ENCODE data around the gene GID8.
"Not testable (repeated sequence)": the region's sequence is repeated elsewhere in the genome, so short reads cannot be mapped to it uniquely, and the experiment has no call there.

The GID8 gene

GRCh38 chr20:62910777-62911497 lies 27.0 kb upstream of the GID8 start:
- peaks cover 42% of the 10 kb centered on the region for H3K36me3 Mint-ChIP-seq (ENCODE audit: low read depth)
- no peaks in the 10 kb centered on the region for H3K27me3 Mint-ChIP-seq (ENCODE audit: low read depth)
- peaks cover 14% of the 10 kb centered on the region for H3K4me1 Mint-ChIP-seq (ENCODE audit: low read depth)
- no peak overlapping the region for H3K4me3 Mint-ChIP-seq
- no peak overlapping the region for H3K27ac Mint-ChIP-seq
- no peaks in the 10 kb centered on the region for H3K9me3 Mint-ChIP-seq

GRCh38 chr20:62911701-62912280 lies 26.2 kb upstream of the GID8 start:
- no peak overlapping the region for H3K27ac Mint-ChIP-seq
- peaks cover 33% of the 10 kb centered on the region for H3K36me3 Mint-ChIP-seq (ENCODE audit: low read depth)
- peaks cover 17% of the 10 kb centered on the region for H3K4me1 Mint-ChIP-seq (ENCODE audit: low read depth)
- no peak overlapping the region for H3K4me3 Mint-ChIP-seq
- H3K27me3 Mint-ChIP-seq (ENCODE audit: low read depth) = no peaks in the 10 kb centered on the region
- H3K9me3 Mint-ChIP-seq = no peaks in the 10 kb centered on the region

GRCh38 chr20:62913043-62913630 lies 24.8 kb upstream of the GID8 start:
- no peak overlapping the region for H3K27ac Mint-ChIP-seq

GRCh38 chr20:62914436-62914835 lies 23.5 kb upstream of the GID8 start:
- Mint-ChIP-seq H3K9me3 (no peaks in the 10 kb centered on the region), H3K4me1 (ENCODE audit: low read depth) (peaks cover 41% of the 10 kb centered on the region), H3K27me3 (ENCODE audit: low read depth) (no peaks in the 10 kb centered on the region), H3K36me3 (ENCODE audit: low read depth) (peaks cover 27% of the 10 kb centered on the region), H3K27ac (no peak overlapping the region), H3K4me3 (no peak overlapping the region)

More at GRCh38 chr20:62913043-62913630, 24.8 kb upstream of the GID8 start:
- Mint-ChIP-seq H3K4me3 (no peak overlapping the region), H3K36me3 (ENCODE audit: low read depth) (peaks cover 27% of the 10 kb centered on the region), H3K9me3 (no peaks in the 10 kb centered on the region), H3K4me1 (ENCODE audit: low read depth) (peaks cover 29% of the 10 kb centered on the region), H3K27me3 (ENCODE audit: low read depth) (no peaks in the 10 kb centered on the region)

- H3K36me3 Mint-ChIP-seq (ENCODE audit: low read depth) = peaks cover 23% of the 10 kb centered on the region
- H3K9me3 Mint-ChIP-seq = no peaks in the 10 kb centered on the region
- H3K4me1 Mint-ChIP-seq (ENCODE audit: low read depth) = peaks cover 44% of the 10 kb centered on the region
- H3K4me3 Mint-ChIP-seq = no peak overlapping the region
- H3K27ac Mint-ChIP-seq = peak overlapping the region; percentile 7
- no peaks in the 10 kb centered on the region for H3K27me3 Mint-ChIP-seq (ENCODE audit: low read depth)
Measured at GRCh38 chr20:62914970-62915457, 22.9 kb upstream of the GID8 start.

GRCh38 chr20:62916703-62917476 lies 21.1 kb upstream of the GID8 start:
- Mint-ChIP-seq H3K9me3 (no peaks in the 10 kb centered on the region), H3K36me3 (ENCODE audit: low read depth) (peaks cover 15% of the 10 kb centered on the region), H3K27me3 (ENCODE audit: low read depth) (no peaks in the 10 kb centered on the region), H3K4me3 (no peak overlapping the region), H3K27ac (peak overlapping the region; percentile 49), H3K4me1 (ENCODE audit: low read depth) (peaks cover 52% of the 10 kb centered on the region)

- Mint-ChIP-seq H3K4me3 (peak overlapping the region; percentile 75), H3K4me1 (ENCODE audit: low read depth) (peaks cover 59% of the 10 kb centered on the region), H3K27ac (peak overlapping the region; percentile 83), H3K36me3 (ENCODE audit: low read depth) (peaks cover 15% of the 10 kb centered on the region), H3K9me3 (no peaks in the 10 kb centered on the region), H3K27me3 (ENCODE audit: low read depth) (no peaks in the 10 kb centered on the region)
Measured at GRCh38 chr20:62917720-62918119, 20.2 kb upstream of the GID8 start.

GRCh38 chr20:62918147-62918546 lies 19.8 kb upstream of the GID8 start:
- no peaks in the 10 kb centered on the region for H3K9me3 Mint-ChIP-seq
- peak overlapping the region; percentile 83 for H3K27ac Mint-ChIP-seq
- peaks cover 13% of the 10 kb centered on the region for H3K36me3 Mint-ChIP-seq (ENCODE audit: low read depth)

GRCh38 chr20:62918831-62919230 lies 19.1 kb upstream of the GID8 start:
- peaks cover 11% of the 10 kb centered on the region for H3K36me3 Mint-ChIP-seq (ENCODE audit: low read depth)
- H3K9me3 Mint-ChIP-seq = no peaks in the 10 kb centered on the region
- peaks cover 61% of the 10 kb centered on the region for H3K4me1 Mint-ChIP-seq (ENCODE audit: low read depth)
- peak overlapping the region; percentile 75 for H3K4me3 Mint-ChIP-seq
- no peaks in the 10 kb centered on the region for H3K27me3 Mint-ChIP-seq (ENCODE audit: low read depth)
- H3K27ac Mint-ChIP-seq = peak overlapping the region; percentile 83

More at GRCh38 chr20:62918147-62918546, 19.8 kb upstream of the GID8 start:
- Mint-ChIP-seq H3K27me3 (ENCODE audit: low read depth) (no peaks in the 10 kb centered on the region), H3K4me1 (ENCODE audit: low read depth) (peaks cover 60% of the 10 kb centered on the region), H3K4me3 (peak overlapping the region; percentile 75)

- no peaks in the 10 kb centered on the region for H3K27me3 Mint-ChIP-seq (ENCODE audit: low read depth)
- peaks cover 69% of the 10 kb centered on the region for H3K4me1 Mint-ChIP-seq (ENCODE audit: low read depth)
- no peaks in the 10 kb centered on the region for H3K9me3 Mint-ChIP-seq
- peak overlapping the region; percentile 83 for H3K27ac Mint-ChIP-seq
- H3K36me3 Mint-ChIP-seq (ENCODE audit: low read depth) = peaks cover 8% of the 10 kb centered on the region
- H3K4me3 Mint-ChIP-seq = peak overlapping the region; percentile 25
Measured at GRCh38 chr20:62920039-62920645, 17.8 kb upstream of the GID8 start.

- Mint-ChIP-seq H3K36me3 (ENCODE audit: low read depth) (peaks cover 8% of the 10 kb centered on the region), H3K9me3 (no peaks in the 10 kb centered on the region), H3K27ac (peak overlapping the region; percentile 75), H3K27me3 (ENCODE audit: low read depth) (no peaks in the 10 kb centered on the region), H3K4me3 (peak overlapping the region; percentile 59), H3K4me1 (ENCODE audit: low read depth) (peaks cover 66% of the 10 kb centered on the region)
Measured at GRCh38 chr20:62921119-62921687, 16.7 kb upstream of the GID8 start.

GRCh38 chr20:62922451-62922921 lies 15.5 kb upstream of the GID8 start:
- Mint-ChIP-seq H3K4me3 (peak overlapping the region; percentile 88), H3K36me3 (ENCODE audit: low read depth) (peaks cover 8% of the 10 kb centered on the region), H3K4me1 (ENCODE audit: low read depth) (peaks cover 64% of the 10 kb centered on the region), H3K27me3 (ENCODE audit: low read depth) (no peaks in the 10 kb centered on the region), H3K27ac (peak overlapping the region; percentile 95), H3K9me3 (no peaks in the 10 kb centered on the region)

- not testable (repeated sequence) for H3K9me3 Mint-ChIP-seq; H3K27me3 Mint-ChIP-seq (ENCODE audit: low read depth); H3K4me3 Mint-ChIP-seq; H3K36me3 Mint-ChIP-seq (ENCODE audit: low read depth)
- Mint-ChIP-seq H3K4me1 (ENCODE audit: low read depth) (peaks cover 63% of the 10 kb centered on the region), H3K27ac (peak overlapping the region; percentile 95)
Measured at GRCh38 chr20:62923059-62923668, 14.8 kb upstream of the GID8 start.

All from T-helper 1 cell treated with Interleukin-12 subunit alpha and Interleukin-12 subunit beta and Interleukin-4 antibody, amounts not matched to agents 30 μg/mL and 1 μg/mL, for 36 hours (primary cell).